Retina (tissue), 1 donor: ENCODE data around the gene PTPRN2.
"Not testable (repeated sequence)": the region's sequence is repeated elsewhere in the genome, so short reads cannot be mapped to it uniquely, and the experiment has no call there.

ENCODE experiments used
- DNase-seq: peaks from one replicate; pipeline ENCODE4 v3.0.0-alpha.2; 2016

The PTPRN2 gene

GRCh38 chr7:158244873-158245723 is 342.5 kb downstream of the PTPRN2 start:
- DNase-seq = no peak

- no peak for DNase-seq
Observed at GRCh38 chr7:158244430-158244829, 343.2 kb downstream of the PTPRN2 start.

GRCh38 chr7:158241919-158242318 is 345.7 kb downstream of the PTPRN2 start:
- DNase-seq = no peak

- no peak for DNase-seq
Observed at GRCh38 chr7:158240801-158241200, 346.8 kb downstream of the PTPRN2 start.

- peak; percentile 55 for DNase-seq
Observed at GRCh38 chr7:158239290-158239981, 348.2 kb downstream of the PTPRN2 start.

GRCh38 chr7:158238616-158239289 is 348.9 kb downstream of the PTPRN2 start:
- no peak for DNase-seq

- no peak for DNase-seq
Observed at GRCh38 chr7:158237672-158238335, 349.8 kb downstream of the PTPRN2 start.

- DNase-seq = no peak
Observed at GRCh38 chr7:158236400-158236799, 351.2 kb downstream of the PTPRN2 start.

- no peak for DNase-seq
Observed at GRCh38 chr7:158235862-158236261, 351.8 kb downstream of the PTPRN2 start.

GRCh38 chr7:158229945-158230344 is 357.7 kb downstream of the PTPRN2 start:
- DNase-seq = no peak

GRCh38 chr7:158228986-158229385 is 358.6 kb downstream of the PTPRN2 start:
- no peak for DNase-seq

GRCh38 chr7:158228131-158228530 is 359.5 kb downstream of the PTPRN2 start:
- DNase-seq = no peak

- no peak for DNase-seq
Observed at GRCh38 chr7:158227258-158227984, 360.2 kb downstream of the PTPRN2 start.

GRCh38 chr7:158216198-158216597 is 371.4 kb downstream of the PTPRN2 start:
- DNase-seq = no peak

GRCh38 chr7:158209435-158209834 is 378.2 kb downstream of the PTPRN2 start:
- no peak for DNase-seq

- DNase-seq = no peak
Observed at GRCh38 chr7:158206341-158206740, 381.3 kb downstream of the PTPRN2 start.

GRCh38 chr7:158204453-158204852 is 383.2 kb downstream of the PTPRN2 start:
- DNase-seq = no peak

GRCh38 chr7:158203948-158204347 is 383.7 kb downstream of the PTPRN2 start:
- not testable (repeated sequence) for DNase-seq

GRCh38 chr7:158194365-158194900 is 393.2 kb downstream of the PTPRN2 start:
- no peak for DNase-seq

- no peak for DNase-seq
Observed at GRCh38 chr7:158193446-158193845, 394.2 kb downstream of the PTPRN2 start.

GRCh38 chr7:158192956-158193355 is 394.7 kb downstream of the PTPRN2 start:
- DNase-seq = no peak
